Measurements from ENCODE around the gene INVS.

DNA sequence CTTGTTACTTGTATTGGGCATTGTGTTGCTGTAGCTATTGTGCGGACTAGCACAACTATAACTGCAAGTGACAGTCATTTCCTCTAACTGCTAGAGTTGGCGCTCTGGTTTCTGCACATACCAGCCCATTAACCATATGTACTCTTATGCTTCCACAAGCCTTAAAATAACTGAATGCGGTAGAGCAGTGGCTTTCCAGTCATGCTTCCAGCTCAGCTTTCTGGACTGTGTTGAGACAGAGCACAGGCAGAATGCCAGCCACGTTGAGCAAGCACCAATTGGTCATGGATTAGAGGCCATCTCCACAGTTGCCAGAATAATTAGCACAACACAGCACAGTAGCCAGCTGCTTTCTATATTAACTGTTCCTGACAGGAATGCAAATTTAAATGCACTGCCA is 12.2 kb downstream of the INVS start:
- no peak; the same call in 1 of the 2 replicates for TF ChIP-seq TAF1 (IDR thresholded peaks at IDR 0.05; ENCODE audit: borderline replicate concordance, low read depth, low read length)
- TF ChIP-seq EP300 (IDR thresholded peaks at IDR 0.05; ENCODE audit: borderline replicate concordance in 1 of 2, low read depth in 1 of 2, low read length in 1 of 2), result peak in 1 of 2 experiments; percentile 75; a peak in 2 of 4 replicates
- TF ChIP-seq, protein P1, sequence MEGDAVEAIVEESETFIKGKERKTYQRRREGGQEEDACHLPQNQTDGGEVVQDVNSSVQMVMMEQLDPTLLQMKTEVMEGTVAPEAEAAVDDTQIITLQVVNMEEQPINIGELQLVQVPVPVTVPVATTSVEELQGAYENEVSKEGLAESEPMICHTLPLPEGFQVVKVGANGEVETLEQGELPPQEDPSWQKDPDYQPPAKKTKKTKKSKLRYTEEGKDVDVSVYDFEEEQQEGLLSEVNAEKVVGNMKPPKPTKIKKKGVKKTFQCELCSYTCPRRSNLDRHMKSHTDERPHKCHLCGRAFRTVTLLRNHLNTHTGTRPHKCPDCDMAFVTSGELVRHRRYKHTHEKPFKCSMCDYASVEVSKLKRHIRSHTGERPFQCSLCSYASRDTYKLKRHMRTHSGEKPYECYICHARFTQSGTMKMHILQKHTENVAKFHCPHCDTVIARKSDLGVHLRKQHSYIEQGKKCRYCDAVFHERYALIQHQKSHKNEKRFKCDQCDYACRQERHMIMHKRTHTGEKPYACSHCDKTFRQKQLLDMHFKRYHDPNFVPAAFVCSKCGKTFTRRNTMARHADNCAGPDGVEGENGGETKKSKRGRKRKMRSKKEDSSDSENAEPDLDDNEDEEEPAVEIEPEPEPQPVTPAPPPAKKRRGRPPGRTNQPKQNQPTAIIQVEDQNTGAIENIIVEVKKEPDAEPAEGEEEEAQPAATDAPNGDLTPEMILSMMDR (IDR thresholded peaks at IDR 0.05), result no peak
- TF ChIP-seq NFIC (IDR thresholded peaks at IDR 0.05; ENCODE audit: borderline replicate concordance), result peak; percentile 73
- peak; percentile 76; the same call in 1 of the 2 replicates for TF ChIP-seq MAX (IDR thresholded peaks at IDR 0.05; ENCODE audit: low read depth)
- TF ChIP-seq TEAD4 (IDR thresholded peaks at IDR 0.05; ENCODE audit: borderline replicate concordance, insufficient read depth), result peak; percentile 75; the same call in 1 of the 2 replicates
- no peak for TF ChIP-seq YY1 (IDR thresholded peaks at IDR 0.05; ENCODE audit: low read depth)
- TF ChIP-seq RAD21 (IDR thresholded peaks at IDR 0.05; ENCODE audit: low read length), result no peak
- peak; percentile 44; the same call in 1 of the 2 replicates for TF ChIP-seq FOSL2 (IDR thresholded peaks at IDR 0.05; ENCODE audit: borderline replicate concordance, low read depth)
- TF ChIP-seq, protein P2, sequence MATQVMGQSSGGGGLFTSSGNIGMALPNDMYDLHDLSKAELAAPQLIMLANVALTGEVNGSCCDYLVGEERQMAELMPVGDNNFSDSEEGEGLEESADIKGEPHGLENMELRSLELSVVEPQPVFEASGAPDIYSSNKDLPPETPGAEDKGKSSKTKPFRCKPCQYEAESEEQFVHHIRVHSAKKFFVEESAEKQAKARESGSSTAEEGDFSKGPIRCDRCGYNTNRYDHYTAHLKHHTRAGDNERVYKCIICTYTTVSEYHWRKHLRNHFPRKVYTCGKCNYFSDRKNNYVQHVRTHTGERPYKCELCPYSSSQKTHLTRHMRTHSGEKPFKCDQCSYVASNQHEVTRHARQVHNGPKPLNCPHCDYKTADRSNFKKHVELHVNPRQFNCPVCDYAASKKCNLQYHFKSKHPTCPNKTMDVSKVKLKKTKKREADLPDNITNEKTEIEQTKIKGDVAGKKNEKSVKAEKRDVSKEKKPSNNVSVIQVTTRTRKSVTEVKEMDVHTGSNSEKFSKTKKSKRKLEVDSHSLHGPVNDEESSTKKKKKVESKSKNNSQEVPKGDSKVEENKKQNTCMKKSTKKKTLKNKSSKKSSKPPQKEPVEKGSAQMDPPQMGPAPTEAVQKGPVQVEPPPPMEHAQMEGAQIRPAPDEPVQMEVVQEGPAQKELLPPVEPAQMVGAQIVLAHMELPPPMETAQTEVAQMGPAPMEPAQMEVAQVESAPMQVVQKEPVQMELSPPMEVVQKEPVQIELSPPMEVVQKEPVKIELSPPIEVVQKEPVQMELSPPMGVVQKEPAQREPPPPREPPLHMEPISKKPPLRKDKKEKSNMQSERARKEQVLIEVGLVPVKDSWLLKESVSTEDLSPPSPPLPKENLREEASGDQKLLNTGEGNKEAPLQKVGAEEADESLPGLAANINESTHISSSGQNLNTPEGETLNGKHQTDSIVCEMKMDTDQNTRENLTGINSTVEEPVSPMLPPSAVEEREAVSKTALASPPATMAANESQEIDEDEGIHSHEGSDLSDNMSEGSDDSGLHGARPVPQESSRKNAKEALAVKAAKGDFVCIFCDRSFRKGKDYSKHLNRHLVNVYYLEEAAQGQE (IDR thresholded peaks at IDR 0.05; ENCODE audit: low read depth, low read length), result peak; percentile 44; the same call in 1 of the 2 replicates
- no peak for TF ChIP-seq SIN3A (IDR thresholded peaks at IDR 0.05; ENCODE audit: borderline replicate concordance, low read depth, low read length)
- peak; percentile 55 for TF ChIP-seq JUND (IDR thresholded peaks at IDR 0.05)
- TF ChIP-seq MEF2A (IDR thresholded peaks at IDR 0.05; ENCODE audit: borderline replicate concordance, low read depth), result peak; percentile 73; the same call in 1 of the 2 replicates
- TF ChIP-seq PBX3 (IDR thresholded peaks at IDR 0.05), result peak; percentile 76

All from SK-N-SH (cell line).